NCI-H1105 treated with DMSO at 0.1 percent for 48 hours (cell line): Measurements from ENCODE around the gene CAMK1G.
A peak's percentile ranks its signal among the peaks of the same experiment; 100 is the strongest.

Source experiments
- DNase-seq: peaks from one replicate; lab custom pipeline; 2025; lab: John Stamatoyannopoulos, UW

Gene CAMK1G

GRCh38 chr1:209619696-209620486 is 36.4 kb downstream of the CAMK1G start:
- no peak for DNase-seq

- DNase-seq: no peak
Observed at GRCh38 chr1:209620487-209620884, 37.0 kb downstream of the CAMK1G start.

- peak; percentile 40 for DNase-seq
Observed at GRCh38 chr1:209621286-209621685, 37.8 kb downstream of the CAMK1G start.

- no peak for DNase-seq
Observed at GRCh38 chr1:209621741-209622655, 38.5 kb downstream of the CAMK1G start.

- DNase-seq: peak; percentile 12
Observed at GRCh38 chr1:209622841-209623829, 39.6 kb downstream of the CAMK1G start.

- DNase-seq: no peak
Observed at GRCh38 chr1:209624558-209625549, 41.3 kb downstream of the CAMK1G start.

- no peak for DNase-seq
Observed at GRCh38 chr1:209625791-209626285, 42.3 kb downstream of the CAMK1G start.

- DNase-seq: no peak
Observed at GRCh38 chr1:209626346-209627026, 43.0 kb downstream of the CAMK1G start.

GRCh38 chr1:209627027-209627731 is 43.7 kb downstream of the CAMK1G start:
- DNase-seq: no peak

- peak; percentile 60 for DNase-seq
Observed at GRCh38 chr1:209627732-209628196, 44.2 kb downstream of the CAMK1G start.

- DNase-seq: no peak
Observed at GRCh38 chr1:209628618-209629299, 45.2 kb downstream of the CAMK1G start.

GRCh38 chr1:209629621-209630382 is 46.3 kb downstream of the CAMK1G start:
- DNase-seq: no peak

GRCh38 chr1:209630383-209631225 is 47.1 kb downstream of the CAMK1G start:
- no peak for DNase-seq

- DNase-seq: no peak
Observed at GRCh38 chr1:209633335-209633997, 50.0 kb downstream of the CAMK1G start.

GRCh38 chr1:209634005-209634737 is 50.7 kb downstream of the CAMK1G start:
- DNase-seq: no peak
